ENCODE results near the gene GSG1L. TPM values are rescaled to one million over a fixed set of nuclear protein-coding genes. Genes with fewer than 3 reads are reported as not detected.
A peak's percentile ranks its signal among the peaks of the same experiment; 100 is the strongest.

Gene GSG1L
- total RNA-seq, result not detected
- polyA plus RNA-seq, result not detected

DNA sequence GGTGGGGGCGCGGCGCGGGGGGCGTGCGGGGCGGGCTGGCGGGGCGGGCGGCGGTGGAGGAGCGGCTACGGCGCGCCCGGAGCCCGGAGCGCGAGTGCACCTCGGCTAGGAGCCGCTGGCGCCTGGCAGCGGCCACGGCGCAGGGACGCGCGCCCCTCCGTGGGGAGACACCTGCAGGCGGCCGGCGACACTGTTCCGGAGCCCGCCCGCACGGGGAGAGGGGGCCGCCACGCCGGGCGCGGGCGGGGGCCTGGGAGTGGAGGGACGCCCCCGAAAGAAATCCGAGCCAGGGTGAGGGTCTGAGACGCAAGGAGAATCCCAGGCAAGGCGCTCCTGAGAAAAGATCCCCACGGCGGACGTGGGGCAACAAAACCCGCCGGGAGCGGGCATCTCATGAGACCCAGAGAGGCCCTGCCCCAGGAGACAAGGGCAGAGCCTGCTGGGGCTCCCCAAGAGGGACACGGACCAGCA is at the start of gene GSG1L:
TSS of gene GSG1L (minus strand) at position 124 of the 471 bp plus-strand sequence. CDS start 290 bp downstream, outside the sequence.
- TF ChIP-seq YY1 (IDR thresholded peaks at IDR 0.05) (no peak), NR2F2 (IDR thresholded peaks at IDR 0.05) (no peak), HNF4G (IDR thresholded peaks at IDR 0.05) (no peak), HNF4A (conservative IDR thresholded peaks at IDR 0.05) (no peak), SP1 (IDR thresholded peaks at IDR 0.05) (no peak)
- H3K36me3 ChIP-seq (ENCODE audit: control insufficient read depth in 4 of 4, insufficient read depth in 3 of 4, low read depth in 1 of 4, low read length in 3 of 4), result no peaks in the 10 kb centered on the region
- H3K4me3 ChIP-seq (ENCODE audit: low read depth in 1 of 3, low read length in 3 of 3), result peak within 1 kb of the TSS in 1 of 3 donors; percentile 40
- no peak within 1 kb of the TSS for H3K27ac ChIP-seq (ENCODE audit: low read depth in 1 of 2, low read length in 2 of 2)
- DNase-seq (ENCODE audit: low spot score), result no peak
- H3K9me3 ChIP-seq (ENCODE audit: control insufficient read depth in 4 of 4, low read length in 3 of 4), result no peaks in the 10 kb centered on the region
- peaks cover 0 to 8% (median 5%) of the 10 kb centered on the region in 4 donors for H3K4me1 ChIP-seq (ENCODE audit: control insufficient read depth in 4 of 4, insufficient read depth in 4 of 4, low read length in 3 of 4)
- 3% methylated on average over 54 of the region's 54 CpGs for WGBS
- no peak within 1 kb of the TSS for H3K9ac ChIP-seq (ENCODE audit: low read depth in 1 of 2, low read length in 2 of 2)
- peaks cover 0 to 18% (median 5%) of the 10 kb centered on the region in 4 donors for H3K27me3 ChIP-seq (ENCODE audit: control insufficient read depth in 4 of 4, insufficient read depth in 4 of 4, low read length in 3 of 4)

DNA sequence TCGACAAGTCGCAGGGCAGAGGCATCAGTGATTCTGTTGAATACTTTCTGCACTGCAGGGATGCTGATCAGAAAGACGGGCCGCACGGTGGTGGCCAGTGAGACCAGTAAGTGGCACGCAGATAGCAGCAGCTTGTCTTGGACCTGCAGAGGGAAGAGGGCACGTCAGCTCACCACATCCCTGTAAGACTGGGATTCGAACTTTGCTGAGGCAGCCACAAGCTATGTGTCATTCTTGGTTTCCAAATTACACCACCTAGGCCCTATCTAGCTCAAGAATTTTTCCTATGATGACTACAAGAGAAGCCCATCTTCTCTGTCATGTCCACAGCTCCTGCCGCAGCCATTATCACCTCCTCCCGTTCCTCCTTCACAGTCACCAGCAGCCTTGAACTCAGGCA is 49.4 kb upstream of the GSG1L start:
- no peaks in the 10 kb centered on the region for H3K9me3 ChIP-seq (ENCODE audit: control insufficient read depth in 4 of 4, low read length in 3 of 4)
- H3K9ac ChIP-seq (ENCODE audit: low read depth in 1 of 2, low read length in 2 of 2), result no peak overlapping the region
- peaks cover 2 to 42% (median 28%) of the 10 kb centered on the region in 4 donors for H3K36me3 ChIP-seq (ENCODE audit: control insufficient read depth in 4 of 4, insufficient read depth in 3 of 4, low read depth in 1 of 4, low read length in 3 of 4)
- TF ChIP-seq, protein P1, sequence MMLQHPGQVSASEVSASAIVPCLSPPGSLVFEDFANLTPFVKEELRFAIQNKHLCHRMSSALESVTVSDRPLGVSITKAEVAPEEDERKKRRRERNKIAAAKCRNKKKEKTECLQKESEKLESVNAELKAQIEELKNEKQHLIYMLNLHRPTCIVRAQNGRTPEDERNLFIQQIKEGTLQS (IDR thresholded peaks at IDR 0.05), result no peak
- no peak for TF ChIP-seq GABPA (IDR thresholded peaks at IDR 0.05 in 1 of 2, conservative IDR thresholded peaks at IDR 0.05 in 1 of 2)
- no peak for TF ChIP-seq FOXA1 (IDR thresholded peaks at IDR 0.05)
- TF ChIP-seq, protein P2, sequence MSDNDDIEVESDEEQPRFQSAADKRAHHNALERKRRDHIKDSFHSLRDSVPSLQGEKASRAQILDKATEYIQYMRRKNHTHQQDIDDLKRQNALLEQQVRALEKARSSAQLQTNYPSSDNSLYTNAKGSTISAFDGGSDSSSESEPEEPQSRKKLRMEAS (IDR thresholded peaks at IDR 0.05), result no peak
- TF ChIP-seq JUND (IDR thresholded peaks at IDR 0.05), result no peak
- no peak for TF ChIP-seq EGR1 (IDR thresholded peaks at IDR 0.05; ENCODE audit: low read depth in 2 of 2)
- TF ChIP-seq, protein P3, sequence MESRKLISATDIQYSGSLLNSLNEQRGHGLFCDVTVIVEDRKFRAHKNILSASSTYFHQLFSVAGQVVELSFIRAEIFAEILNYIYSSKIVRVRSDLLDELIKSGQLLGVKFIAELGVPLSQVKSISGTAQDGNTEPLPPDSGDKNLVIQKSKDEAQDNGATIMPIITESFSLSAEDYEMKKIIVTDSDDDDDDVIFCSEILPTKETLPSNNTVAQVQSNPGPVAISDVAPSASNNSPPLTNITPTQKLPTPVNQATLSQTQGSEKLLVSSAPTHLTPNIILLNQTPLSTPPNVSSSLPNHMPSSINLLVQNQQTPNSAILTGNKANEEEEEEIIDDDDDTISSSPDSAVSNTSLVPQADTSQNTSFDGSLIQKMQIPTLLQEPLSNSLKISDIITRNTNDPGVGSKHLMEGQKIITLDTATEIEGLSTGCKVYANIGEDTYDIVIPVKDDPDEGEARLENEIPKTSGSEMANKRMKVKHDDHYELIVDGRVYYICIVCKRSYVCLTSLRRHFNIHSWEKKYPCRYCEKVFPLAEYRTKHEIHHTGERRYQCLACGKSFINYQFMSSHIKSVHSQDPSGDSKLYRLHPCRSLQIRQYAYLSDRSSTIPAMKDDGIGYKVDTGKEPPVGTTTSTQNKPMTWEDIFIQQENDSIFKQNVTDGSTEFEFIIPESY (IDR thresholded peaks at IDR 0.05), result no peak
- no peak for TF ChIP-seq NR2F2 (IDR thresholded peaks at IDR 0.05)
- no peak for TF ChIP-seq RXRA (IDR thresholded peaks at IDR 0.05)
- TF ChIP-seq, protein P4, sequence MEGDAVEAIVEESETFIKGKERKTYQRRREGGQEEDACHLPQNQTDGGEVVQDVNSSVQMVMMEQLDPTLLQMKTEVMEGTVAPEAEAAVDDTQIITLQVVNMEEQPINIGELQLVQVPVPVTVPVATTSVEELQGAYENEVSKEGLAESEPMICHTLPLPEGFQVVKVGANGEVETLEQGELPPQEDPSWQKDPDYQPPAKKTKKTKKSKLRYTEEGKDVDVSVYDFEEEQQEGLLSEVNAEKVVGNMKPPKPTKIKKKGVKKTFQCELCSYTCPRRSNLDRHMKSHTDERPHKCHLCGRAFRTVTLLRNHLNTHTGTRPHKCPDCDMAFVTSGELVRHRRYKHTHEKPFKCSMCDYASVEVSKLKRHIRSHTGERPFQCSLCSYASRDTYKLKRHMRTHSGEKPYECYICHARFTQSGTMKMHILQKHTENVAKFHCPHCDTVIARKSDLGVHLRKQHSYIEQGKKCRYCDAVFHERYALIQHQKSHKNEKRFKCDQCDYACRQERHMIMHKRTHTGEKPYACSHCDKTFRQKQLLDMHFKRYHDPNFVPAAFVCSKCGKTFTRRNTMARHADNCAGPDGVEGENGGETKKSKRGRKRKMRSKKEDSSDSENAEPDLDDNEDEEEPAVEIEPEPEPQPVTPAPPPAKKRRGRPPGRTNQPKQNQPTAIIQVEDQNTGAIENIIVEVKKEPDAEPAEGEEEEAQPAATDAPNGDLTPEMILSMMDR (IDR thresholded peaks at IDR 0.05; ENCODE audit: low read depth, low read length, missing input control), result no peak
- TF ChIP-seq SP1 (IDR thresholded peaks at IDR 0.05), result no peak
- no peak for TF ChIP-seq HNF4A (conservative IDR thresholded peaks at IDR 0.05)
- TF ChIP-seq HNF4G (IDR thresholded peaks at IDR 0.05), result no peak
- no peak for TF ChIP-seq TAF1 (conservative IDR thresholded peaks at IDR 0.05)
- TF ChIP-seq RAD21 (IDR thresholded peaks at IDR 0.05), result no peak
- TF ChIP-seq, protein P5, sequence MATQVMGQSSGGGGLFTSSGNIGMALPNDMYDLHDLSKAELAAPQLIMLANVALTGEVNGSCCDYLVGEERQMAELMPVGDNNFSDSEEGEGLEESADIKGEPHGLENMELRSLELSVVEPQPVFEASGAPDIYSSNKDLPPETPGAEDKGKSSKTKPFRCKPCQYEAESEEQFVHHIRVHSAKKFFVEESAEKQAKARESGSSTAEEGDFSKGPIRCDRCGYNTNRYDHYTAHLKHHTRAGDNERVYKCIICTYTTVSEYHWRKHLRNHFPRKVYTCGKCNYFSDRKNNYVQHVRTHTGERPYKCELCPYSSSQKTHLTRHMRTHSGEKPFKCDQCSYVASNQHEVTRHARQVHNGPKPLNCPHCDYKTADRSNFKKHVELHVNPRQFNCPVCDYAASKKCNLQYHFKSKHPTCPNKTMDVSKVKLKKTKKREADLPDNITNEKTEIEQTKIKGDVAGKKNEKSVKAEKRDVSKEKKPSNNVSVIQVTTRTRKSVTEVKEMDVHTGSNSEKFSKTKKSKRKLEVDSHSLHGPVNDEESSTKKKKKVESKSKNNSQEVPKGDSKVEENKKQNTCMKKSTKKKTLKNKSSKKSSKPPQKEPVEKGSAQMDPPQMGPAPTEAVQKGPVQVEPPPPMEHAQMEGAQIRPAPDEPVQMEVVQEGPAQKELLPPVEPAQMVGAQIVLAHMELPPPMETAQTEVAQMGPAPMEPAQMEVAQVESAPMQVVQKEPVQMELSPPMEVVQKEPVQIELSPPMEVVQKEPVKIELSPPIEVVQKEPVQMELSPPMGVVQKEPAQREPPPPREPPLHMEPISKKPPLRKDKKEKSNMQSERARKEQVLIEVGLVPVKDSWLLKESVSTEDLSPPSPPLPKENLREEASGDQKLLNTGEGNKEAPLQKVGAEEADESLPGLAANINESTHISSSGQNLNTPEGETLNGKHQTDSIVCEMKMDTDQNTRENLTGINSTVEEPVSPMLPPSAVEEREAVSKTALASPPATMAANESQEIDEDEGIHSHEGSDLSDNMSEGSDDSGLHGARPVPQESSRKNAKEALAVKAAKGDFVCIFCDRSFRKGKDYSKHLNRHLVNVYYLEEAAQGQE (IDR thresholded peaks at IDR 0.05), result no peak
- TF ChIP-seq FOXA2 (IDR thresholded peaks at IDR 0.05), result no peak
- H3K4me1 ChIP-seq (ENCODE audit: control insufficient read depth in 4 of 4, insufficient read depth in 4 of 4, low read length in 3 of 4), result no peaks in the 10 kb centered on the region
- no peak overlapping the region for H3K27ac ChIP-seq (ENCODE audit: low read depth in 1 of 2, low read length in 2 of 2)
- no peak overlapping the region for H3K4me3 ChIP-seq (ENCODE audit: low read depth in 1 of 3, low read length in 3 of 3)
- no peak for DNase-seq (ENCODE audit: low spot score)
- H3K27me3 ChIP-seq (ENCODE audit: control insufficient read depth in 4 of 4, insufficient read depth in 4 of 4, low read length in 3 of 4), result no peaks in the 10 kb centered on the region
- WGBS, result 93% methylated on average over 10 of the region's 10 CpGs
